Measurements from ENCODE around the gene IGSF22. TPM values are rescaled to one million over a fixed set of nuclear protein-coding genes. Genes with fewer than 3 reads are reported as not detected.
"Not testable (repeated sequence)": the region's sequence is repeated elsewhere in the genome, so short reads cannot be mapped to it uniquely, and the experiment has no call there.

The IGSF22 gene
- total RNA-seq, 1 experiment from 2014 or later, result not detected

GRCh38 chr11:18669219-18669596 is 56.8 kb downstream of the IGSF22 start:
- DNase-seq (ENCODE audit: low read depth, low spot score), result peak; percentile 39
- in situ Hi-C loops (cut with HindIII; ENCODE audit: low pct_unique_long_range_greater_than_20kb, low sequenced_read_pairs), result no loop called here

- in situ Hi-C loops (cut with HindIII; ENCODE audit: low pct_unique_long_range_greater_than_20kb, low sequenced_read_pairs), result no loop called here
- no peak for DNase-seq (ENCODE audit: low read depth, low spot score)
Measured at GRCh38 chr11:18668131-18668530, 57.9 kb downstream of the IGSF22 start.

GRCh38 chr11:18665353-18665872 is 60.6 kb downstream of the IGSF22 start:
- in situ Hi-C loops (cut with HindIII; ENCODE audit: low pct_unique_long_range_greater_than_20kb, low sequenced_read_pairs); DNase-seq (ENCODE audit: low read depth, low spot score): not testable (repeated sequence)

GRCh38 chr11:18657673-18658072 is 68.3 kb downstream of the IGSF22 start:
- in situ Hi-C loops (cut with HindIII; ENCODE audit: low pct_unique_long_range_greater_than_20kb, low sequenced_read_pairs), result no loop called here
- DNase-seq (ENCODE audit: low read depth, low spot score), result no peak

Other genes starting within 250 kb of the IGSF22 start
- gene TSG101, start 199.2 kb downstream of the IGSF22 start, total RNA-seq (2014; rRNA removed; shearing (Covaris generic)), result 139 and 161 TPM in 2 replicates
- 30.2 and 34.2 TPM in 2 replicates for gene UEVLD, start 137.5 kb downstream of the IGSF22 start, total RNA-seq (2014; rRNA removed; shearing (Covaris generic))
- 0.40 and 1.4 TPM in 2 replicates for gene MISFA, start 126.4 kb downstream of the IGSF22 start, total RNA-seq (2014; rRNA removed; shearing (Covaris generic))
- 13.8 and 19.9 TPM in 2 replicates for gene SPTY2D1, start 91.8 kb downstream of the IGSF22 start, total RNA-seq (2014; rRNA removed; shearing (Covaris generic))
- 5.0 and 5.3 TPM in 2 replicates for gene TMEM86A, start 27.4 kb downstream of the IGSF22 start, total RNA-seq (2014; rRNA removed; shearing (Covaris generic))
- not detected in 2 replicates for gene PTPN5, start 65.6 kb upstream of the IGSF22 start, total RNA-seq (2014; rRNA removed; shearing (Covaris generic))
- gene MRGPRX1, start 213.2 kb upstream of the IGSF22 start, total RNA-seq (2014; rRNA removed; shearing (Covaris generic)), result not detected in 2 replicates